PC-3 (cell line): ENCODE results near the gene HOXA10. TPM values are rescaled to one million over a fixed set of nuclear protein-coding genes. Genes with fewer than 3 reads are reported as not detected.

Experiments
- ATAC-seq: fragments of 200-7000 bp; cut with Tn5 transposase; 2 replicates; pipeline ENCODE4 v1.9.1; 2020; ENCODE audit warnings: mild to moderate bottlenecking, moderate library complexity
- BruUV-seq: library from RNA; stranded (reverse); fragments of 400-500 nt; replicated peaks from 2 replicates; lab custom pipeline; 2021; lab: Mats Ljungman, UMichigan
- CTCF ChIA-PET: fragments of 300-600 bp; sonication (Branson Sonifier 250); formaldehyde crosslinking; loops from one replicate; lab custom pipeline; 2022; ENCODE audit warnings: antibody characterized with exemption; lab: Charles Lee
- POLR2A ChIA-PET: fragments of 300-600 bp; sonication (Branson Sonifier 250); formaldehyde crosslinking; loops from one replicate; lab custom pipeline; 2022; ENCODE audit warnings: antibody characterized with exemption; ENCODE audit not compliant: unreplicated experiment; lab: Charles Lee
- DNase-seq: peaks from one replicate; pipeline ENCODE4 v3.0.0-alpha.2; 2015
- H2AFZ ChIP-seq: fragments of 300-600 bp; sonication (generic); 2 replicates; pipeline ENCODE4 v1.6.0; 2016; ENCODE audit warnings: antibody characterized with exemption, low read length
- H3F3A ChIP-seq: fragments of 300-600 bp; sonication (generic); one replicate; pipeline ENCODE4 v1.6.0; 2017; ENCODE audit warnings: antibody characterized with exemption, low read length, control low read depth, mild to moderate bottlenecking; ENCODE audit not compliant: unreplicated experiment
- H3K27ac ChIP-seq: fragments of 300-600 bp; sonication (generic); 2 replicates; pipeline ENCODE4 v1.5.1; 2016; ENCODE audit warnings: mild to moderate bottlenecking, low read length
- H3K27me3 ChIP-seq: fragments of 300-600 bp; sonication (generic); 2 replicates; pipeline ENCODE4 v1.6.1; 2016; ENCODE audit warnings: low read length, mixed read lengths
- H3K36me3 ChIP-seq: fragments of 300-600 bp; sonication (generic); 2 replicates; pipeline ENCODE4 v1.6.1; 2016; ENCODE audit warnings: low read depth, mixed run types, low read length, mixed read lengths
- H3K4me1 ChIP-seq: fragments of 300-600 bp; sonication (generic); 2 replicates; pipeline ENCODE4 v1.5.1; 2016; ENCODE audit warnings: low read length; ENCODE audit not compliant: insufficient read depth
- H3K4me2 ChIP-seq: fragments of 300-600 bp; sonication (generic); 2 replicates; pipeline ENCODE4 v1.6.0; 2016; ENCODE audit warnings: low read length
- H3K4me3 ChIP-seq: fragments of 300-600 bp; sonication (generic); 2 replicates; pipeline ENCODE4 v1.5.1; 2016; ENCODE audit warnings: mild to moderate bottlenecking, low read length, mixed read lengths
- H3K79me2 ChIP-seq: fragments of 300-600 bp; sonication (generic); 2 replicates; pipeline ENCODE4 v1.6.1; 2017; ENCODE audit warnings: low read length, mixed read lengths
- H3K9ac ChIP-seq: fragments of 300-600 bp; sonication (generic); 2 replicates; pipeline ENCODE4 v1.6.0; 2016; ENCODE audit warnings: mild to moderate bottlenecking, low read length
- H3K9me2 ChIP-seq: fragments of 300-600 bp; sonication (generic); replicated peaks from 2 replicates; pipeline ENCODE4 v1.6.1; 2016; ENCODE audit warnings: mixed run types, low read length, mixed read lengths
- H3K9me3 ChIP-seq: fragments of 300-600 bp; sonication (generic); 2 replicates; pipeline ENCODE4 v1.6.1; 2016; ENCODE audit warnings: low read length, mixed read lengths
- H4K20me1 ChIP-seq: fragments of 300-600 bp; sonication (generic); 2 replicates; pipeline ENCODE4 v1.6.1; 2016; ENCODE audit warnings: low read length, mixed read lengths
- CTCF ChIP-seq: fragments of 300-600 bp; sonication (generic); conservative IDR thresholded peaks from 2 replicates; pipeline ENCODE4 v1.5.1; 2017; ENCODE audit warnings: antibody characterized with exemption, low read depth, mild to moderate bottlenecking, low read length
- EZH2 ChIP-seq: fragments of 300-600 bp; sonication (generic); IDR thresholded peaks from one replicate; pipeline ENCODE4 v1.6.1; 2017; ENCODE audit warnings: antibody characterized with exemption, mild to moderate bottlenecking, low read length; ENCODE audit not compliant: unreplicated experiment
- EZH2phosphoT487 ChIP-seq: fragments of 300-600 bp; sonication (generic); IDR thresholded peaks from 2 replicates; pipeline ENCODE4 v1.6.1; 2018; ENCODE audit warnings: mild to moderate bottlenecking, antibody characterized with exemption, low read length, borderline replicate concordance
- intact Hi-C: fragments of 100-400 bp; cut with micrococcal nuclease; formaldehyde crosslinking; loops from 2 replicates; pipeline ENCODE4 v1.9.0; 2023
- total RNA-seq: library from RNA; depleted of rRNA; stranded (reverse); fragments of >200 nt; gene quantifications from 2 replicates; pipeline ENCODE4 v1.2.3, GENCODE V29; 2014

HOXA10 gene
- total RNA-seq, 1 experiment from 2014 or later: 46.1 TPM

- intact Hi-C loops: loop anchor here (1.0 to 2.0 kb wide), 7 partner anchors 15 to 295 kb away; partner anchors contain the start of genes HOXA9 and SKAP2
- peaks cover 71% of the 10 kb centered on the region for H3K79me2 ChIP-seq
These were observed 24.1 kb downstream of the HOXA10 start for GRCh38 chr7:27149842-27150567.

GRCh38 chr7:27148756-27149641, 25.1 kb downstream of the HOXA10 start:
- BruUV-seq: no TSS peak
- peak overlapping the region; percentile 73 for H3K9ac ChIP-seq
- CTCF ChIA-PET: interaction anchor here (0.6 to 1.1 kb wide), 4 partner anchors 9 to 53 kb away, joined by 3 read pairs; partner anchors contain the start of genes HOXA1 and HOXA4
- POLR2A ChIA-PET: interaction anchor here (0.5 to 1.4 kb wide), 6 partner anchors 14 to 52 kb away, joined by 3 to 12 read pairs (median 4); no protein-coding TSS in a partner anchor
- H3F3A ChIP-seq: no peaks in the 10 kb centered on the region
- H3K4me2 ChIP-seq: peak overlapping the region; percentile 92
- H2AFZ ChIP-seq: peak overlapping the region; percentile 73
- no peaks in the 10 kb centered on the region for H3K9me2 ChIP-seq
- peak overlapping the region; percentile 78 for H3K4me3 ChIP-seq
- intact Hi-C loops: loop anchor here (1.0 to 2.0 kb wide), 4 partner anchors 15 to 51 kb away; partner anchors contain the start of gene HOXA9
- peaks cover 71% of the 10 kb centered on the region for H3K79me2 ChIP-seq
- H3K4me1 ChIP-seq: peaks cover 29% of the 10 kb centered on the region
- DNase-seq (peak; percentile 69), ATAC-seq (peak; percentile 35)
- peaks cover 13% of the 10 kb centered on the region; the same call in 1 of the 2 replicates for H3K36me3 ChIP-seq
- H3K27ac ChIP-seq: peak overlapping the region; percentile 84
- H4K20me1 ChIP-seq: no peaks in the 10 kb centered on the region
- no peak for TF ChIP-seq EZH2
- no peak for TF ChIP-seq EZH2phosphoT487
- no peak for TF ChIP-seq CTCF
- no peaks in the 10 kb centered on the region for H3K27me3 ChIP-seq
- H3K9me3 ChIP-seq: no peaks in the 10 kb centered on the region

More at GRCh38 chr7:27149842-27150567, 24.1 kb downstream of the HOXA10 start:
- Histone ChIP-seq H3K27ac (peak overlapping the region; percentile 84), H3K9me2 (no peaks in the 10 kb centered on the region), H3K9ac (peak overlapping the region; percentile 73), H3F3A (no peaks in the 10 kb centered on the region), H4K20me1 (no peaks in the 10 kb centered on the region), H2AFZ (peak overlapping the region; percentile 59), H3K4me2 (peak overlapping the region; percentile 92), H3K27me3 (no peaks in the 10 kb centered on the region), H3K36me3 (peaks cover 6% of the 10 kb centered on the region; the same call in 1 of the 2 replicates), H3K4me3 (peak overlapping the region; percentile 78), H3K9me3 (no peaks in the 10 kb centered on the region), H3K4me1 (peaks cover 29% of the 10 kb centered on the region)
- BruUV-seq: no TSS peak
- ATAC-seq: peak; percentile 7
- TF ChIP-seq CTCF (no peak), EZH2phosphoT487 (no peak), EZH2 (no peak)
- peak; percentile 26 for DNase-seq
- ChIA-PET POLR2A (interaction anchor here (0.5 to 1.4 kb wide), 2 partner anchors 16 to 30 kb away, joined by 4 to 6 read pairs; no protein-coding TSS in a partner anchor), CTCF (interaction anchor here (0.6 to 1.4 kb wide), 2 partner anchors 11 to 256 kb away, joined by 4 to 17 read pairs; no protein-coding TSS in a partner anchor)
